NCI-H1417 treated with DMSO at 0.1 percent for 48 hours (cell line): Measurements from ENCODE around the gene ITFG2.

ENCODE experiments used
- DNase-seq: peaks from one replicate; lab custom pipeline; 2025; lab: John Stamatoyannopoulos, UW

Gene ITFG2

GRCh38 chr12:2832550-2833127 lies 20.2 kb downstream of the ITFG2 start:
- DNase-seq = no peak

- no peak for DNase-seq
Measured at GRCh38 chr12:2833327-2833726, 20.9 kb downstream of the ITFG2 start.

- DNase-seq = no peak
Measured at GRCh38 chr12:2833810-2834209, 21.3 kb downstream of the ITFG2 start.

GRCh38 chr12:2834581-2835491 lies 22.4 kb downstream of the ITFG2 start, which contains the start of gene NRIP2:
TSS of gene NRIP2 (minus strand) at chr12:2835035. CDS start at chr12:2834983, 52 bp downstream.
- DNase-seq = no peak

GRCh38 chr12:2835691-2836403 lies 23.4 kb downstream of the ITFG2 start:
- no peak for DNase-seq

- no peak for DNase-seq
Measured at GRCh38 chr12:2836574-2836973, 24.1 kb downstream of the ITFG2 start.

GRCh38 chr12:2841056-2841650 lies 28.7 kb downstream of the ITFG2 start:
- no peak for DNase-seq

GRCh38 chr12:2842948-2843347 lies 30.5 kb downstream of the ITFG2 start:
- DNase-seq = no peak

GRCh38 chr12:2844786-2845185 lies 32.3 kb downstream of the ITFG2 start:
- DNase-seq = no peak

- no peak for DNase-seq
Measured at GRCh38 chr12:2845280-2845679, 32.8 kb downstream of the ITFG2 start.

- no peak for DNase-seq
Measured at GRCh38 chr12:2851931-2852330, 39.5 kb downstream of the ITFG2 start.

GRCh38 chr12:2853626-2854025 lies 41.2 kb downstream of the ITFG2 start:
- DNase-seq = no peak

GRCh38 chr12:2854669-2855453 lies 42.4 kb downstream of the ITFG2 start:
- no peak for DNase-seq

- no peak for DNase-seq
Measured at GRCh38 chr12:2855546-2855945, 43.1 kb downstream of the ITFG2 start.

GRCh38 chr12:2856051-2856450 lies 43.6 kb downstream of the ITFG2 start:
- no peak for DNase-seq

GRCh38 chr12:2857021-2857431 lies 44.6 kb downstream of the ITFG2 start, which contains the start of gene TEX52:
TSS of gene TEX52 (minus strand) at chr12:2857039. CDS start at chr12:2857026, 13 bp downstream.
- DNase-seq = no peak

GRCh38 chr12:2857576-2857975 lies 45.1 kb downstream of the ITFG2 start:
- no peak for DNase-seq

GRCh38 chr12:2858334-2858733 lies 45.9 kb downstream of the ITFG2 start:
- DNase-seq = no peak

GRCh38 chr12:2858944-2859421 lies 46.5 kb downstream of the ITFG2 start:
- no peak for DNase-seq

- DNase-seq = no peak
Measured at GRCh38 chr12:2860170-2860569, 47.7 kb downstream of the ITFG2 start.

GRCh38 chr12:2862876-2863275 lies 50.4 kb downstream of the ITFG2 start:
- DNase-seq = no peak
